GM23248 (cell line): ENCODE results near the gene DDRGK1.

Experiments used
- EZH2 ChIP-seq: fragments of 200-600 bp; sonication (generic); IDR thresholded peaks from 2 replicates; pipeline ENCODE4 v1.6.1; 2018; ENCODE audit warnings: antibody characterized with exemption, mild to moderate bottlenecking; ENCODE audit not compliant: insufficient read depth, poor library complexity, severe bottlenecking
- EZH2phosphoT487 ChIP-seq: fragments of 200-600 bp; sonication (generic); IDR thresholded peaks from 2 replicates; pipeline ENCODE4 v1.6.1; 2018; ENCODE audit warnings: antibody characterized with exemption, moderate library complexity, mild to moderate bottlenecking, low read depth; ENCODE audit not compliant: insufficient read depth

DNA sequence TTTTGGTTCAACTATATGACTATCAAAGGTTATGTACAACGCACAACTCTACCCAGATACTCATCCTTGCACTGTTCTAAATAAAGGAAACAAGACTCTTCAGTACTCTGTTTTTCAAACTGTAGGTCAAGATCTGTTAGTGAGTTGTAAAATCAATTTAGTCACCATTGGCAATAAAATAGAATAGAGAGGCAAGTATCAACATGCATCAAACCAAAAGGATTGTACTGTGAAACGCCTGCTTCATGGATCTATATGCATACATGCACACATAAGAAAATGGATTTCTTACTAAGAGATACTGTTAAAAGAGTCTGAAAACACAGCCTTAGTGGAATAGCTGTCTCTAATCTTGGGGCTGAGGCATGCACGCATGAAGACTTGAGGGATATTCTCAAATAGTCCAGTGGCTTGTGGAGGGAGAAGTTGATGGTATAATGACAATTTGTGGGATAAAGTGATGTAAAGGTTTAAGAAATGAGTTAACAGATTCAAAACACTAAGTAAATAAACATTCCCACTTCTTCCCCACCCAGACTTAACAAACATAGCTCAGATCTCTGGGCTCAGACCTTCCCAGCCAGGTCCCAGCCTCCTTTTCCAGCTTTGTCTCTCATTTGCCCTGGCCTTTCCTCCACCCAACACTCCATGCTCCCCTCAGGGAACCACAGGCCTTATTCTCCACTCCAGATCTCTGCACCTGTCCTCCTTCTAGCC lies 20.4 kb downstream of the DDRGK1 start:
- TF ChIP-seq EZH2 (no peak), EZH2phosphoT487 (no peak)
